Right renal pelvis (tissue), 4 donors: ENCODE data around the gene ZNF189. TPM values are rescaled to one million over a fixed set of nuclear protein-coding genes. Genes with fewer than 3 reads are reported as not detected.

Source experiments
- DNase-seq, 4 donors: peaks; one replicate each; pipeline ENCODE4 v3.0.0-alpha.2; 2013; ENCODE audit warnings: low read depth in 4 of 4, low spot score in 3 of 4, missing footprints in 1 of 4
- polyA plus RNA-seq, 4 donors: library from polyadenylated mRNA; unstranded; fragments of 120-200 nt; gene quantifications; one replicate each; pipeline ENCODE4 v1.2.1, GENCODE V29; 2013; ENCODE audit not compliant: insufficient read length in 4 of 4

ZNF189 gene
- polyA plus RNA-seq = 10 to 100 TPM; 39.1 to 49.7 (median 45.9) TPM

DNA sequence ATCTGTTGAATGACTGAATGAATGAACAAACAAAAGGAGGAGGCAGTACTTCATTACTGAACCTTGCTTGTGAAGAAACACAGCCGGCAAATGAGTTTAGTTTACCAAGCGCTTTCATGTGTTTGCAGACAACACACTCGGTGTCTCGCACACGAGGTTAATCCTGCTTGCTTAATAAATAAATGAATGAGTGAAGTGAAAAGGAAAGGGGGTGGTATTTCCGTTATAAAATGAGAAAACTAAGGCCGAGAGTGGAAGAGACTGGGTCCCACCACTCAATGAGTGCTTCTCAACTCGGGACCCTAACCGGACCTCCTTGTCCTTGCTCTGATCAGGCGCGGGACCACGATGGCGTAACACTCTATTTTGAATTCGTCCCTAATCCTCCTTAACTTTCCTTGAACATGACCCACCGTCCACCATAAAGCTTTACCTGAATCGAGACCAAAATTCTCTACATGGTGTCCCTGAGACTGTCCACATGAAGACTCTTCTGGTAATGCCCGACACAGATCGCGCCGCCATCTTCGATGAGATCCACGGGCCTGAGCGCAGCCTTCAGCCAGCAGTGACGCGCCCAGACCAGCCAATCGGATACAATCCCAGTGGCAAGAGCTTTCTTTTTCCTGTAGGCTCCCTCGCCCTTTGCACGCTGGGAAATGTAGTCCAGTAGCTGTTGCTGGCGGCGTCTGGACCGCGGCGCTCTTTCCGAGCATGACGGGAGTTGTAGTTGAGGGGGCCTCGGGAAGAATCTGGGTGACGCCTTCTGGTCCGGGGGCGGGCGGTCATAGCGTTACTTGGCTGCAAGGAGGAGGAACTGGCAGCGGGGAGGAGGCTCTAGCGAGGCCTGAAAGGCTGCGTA is at the start of gene ZNF189, which contains the start of gene MRPL50:
TSS of gene ZNF189 (plus strand) at position 784 of the 862 bp plus-strand sequence. CDS start 306 bp downstream, outside the sequence.
TSS of gene MRPL50 (minus strand) at position 551 of the 862 bp plus-strand sequence. CDS start at position 525, 26 bp downstream.
- peak; percentile 92 to 99 (median 97) for DNase-seq

DNA sequence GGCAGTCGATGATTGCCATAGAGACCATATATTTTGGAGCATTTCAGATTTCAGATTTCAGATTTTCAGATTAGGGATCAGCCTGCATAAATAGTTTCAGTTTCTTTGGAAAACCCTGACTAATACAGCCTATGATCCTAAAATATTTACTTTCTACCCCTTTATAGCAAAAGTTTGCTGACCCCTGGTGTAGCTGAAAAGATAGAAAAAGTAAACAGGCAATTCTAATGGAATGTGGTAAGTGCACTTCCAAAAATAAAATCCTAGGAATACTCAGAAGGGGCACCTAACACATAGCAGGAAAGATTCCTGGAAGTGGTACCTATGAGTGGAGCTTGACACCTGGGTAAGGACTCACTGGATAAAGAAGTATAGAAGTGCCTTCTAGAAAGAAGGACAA is 48.4 kb upstream of the ZNF189 start:
- DNase-seq = no peak

GRCh38 chr9:101352892-101353463 is 45.7 kb upstream of the ZNF189 start:
- DNase-seq = no peak

- DNase-seq = no peak
These were observed 45.0 kb upstream of the ZNF189 start for GRCh38 chr9:101353683-101354082.

DNA sequence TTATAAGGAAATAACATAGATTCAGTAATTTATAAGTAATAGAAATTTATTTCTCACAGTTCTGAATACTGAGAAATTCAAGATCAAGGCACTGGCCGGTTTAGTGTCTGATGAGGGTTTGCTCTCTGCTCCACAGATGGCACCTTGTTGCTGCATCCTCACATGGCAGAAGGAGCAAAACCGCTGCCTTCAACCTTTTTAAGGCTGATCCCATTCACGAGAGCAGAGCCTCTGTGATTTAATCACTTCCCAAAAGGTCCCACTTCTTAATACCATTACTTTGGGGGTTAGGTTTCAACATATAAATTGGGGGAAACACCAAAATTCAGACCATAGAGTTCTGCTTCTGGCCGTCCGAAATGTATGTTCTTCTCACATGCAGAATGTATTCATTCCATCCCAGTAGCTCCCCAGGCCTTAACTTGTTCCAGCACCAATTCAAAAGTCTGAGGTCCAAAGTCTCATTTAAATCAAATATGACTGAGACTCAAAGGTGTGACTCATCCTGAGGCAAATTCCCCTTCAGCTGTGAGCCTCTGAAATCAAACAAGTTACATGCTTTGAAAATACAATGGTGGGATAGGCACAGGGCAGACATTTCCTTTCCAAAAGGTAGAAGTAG is 44.4 kb upstream of the ZNF189 start:
- no peak for DNase-seq

DNA sequence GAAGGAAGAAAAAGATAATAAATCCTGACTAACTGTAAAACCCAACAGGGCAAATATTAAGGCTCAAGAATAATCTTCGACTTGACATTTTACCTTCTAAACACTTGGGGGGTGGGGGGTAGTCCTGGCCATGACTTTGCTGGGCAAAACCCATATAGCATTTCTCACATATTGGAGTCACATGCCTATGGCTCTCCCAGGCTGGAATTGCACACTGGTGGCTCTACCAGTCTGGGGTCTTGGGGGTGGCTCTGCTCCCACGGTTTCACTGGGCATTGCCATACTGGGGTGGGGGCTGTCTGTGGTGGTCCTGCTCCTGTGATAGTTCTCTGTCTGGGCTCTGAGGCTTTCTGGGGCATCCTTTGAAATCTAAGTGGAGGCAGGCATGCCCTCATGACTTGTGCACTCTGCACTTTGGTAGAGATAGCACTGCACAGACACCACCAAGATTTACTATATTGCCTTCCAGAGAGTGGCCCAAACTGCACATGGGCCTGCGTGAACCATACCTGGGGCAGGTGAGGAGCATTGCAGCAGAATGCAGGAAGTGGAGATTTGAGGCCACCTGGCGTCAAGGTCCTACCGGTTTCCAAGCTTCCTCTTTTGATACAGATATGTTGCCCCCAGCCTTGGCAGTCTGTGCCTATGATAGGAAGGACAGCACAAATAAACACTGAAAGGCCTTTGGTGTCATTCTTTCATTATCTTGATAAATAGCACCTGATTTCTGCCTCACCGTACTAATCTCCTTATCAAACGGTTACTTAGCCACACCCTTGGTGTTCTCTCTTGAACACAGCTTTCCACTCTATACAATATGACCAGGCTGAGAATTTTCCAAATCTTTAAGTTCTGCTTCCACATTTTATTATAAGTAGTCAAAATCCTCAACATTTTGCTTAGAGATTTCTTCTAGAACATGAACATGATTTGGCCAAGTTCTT is 43.6 kb upstream of the ZNF189 start:
- no peak for DNase-seq

DNA sequence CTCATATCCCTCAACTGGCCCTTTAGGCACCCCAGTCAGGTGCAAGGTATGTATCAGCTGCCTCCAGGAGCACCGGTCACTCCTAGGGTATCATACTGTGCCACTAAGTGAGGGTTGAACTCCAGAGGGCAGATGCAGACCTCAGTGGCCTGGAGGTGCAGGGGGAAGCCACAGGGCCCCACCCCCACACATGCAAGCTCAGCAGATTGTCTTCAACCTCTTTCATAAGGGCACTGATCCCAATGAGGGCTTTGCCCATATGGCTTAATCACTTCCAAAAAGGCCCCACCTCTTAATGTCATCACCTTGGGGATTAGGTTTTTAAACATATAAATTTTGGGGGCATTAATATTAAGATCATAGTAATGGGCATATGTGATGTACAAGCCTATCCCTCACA is 42.0 kb upstream of the ZNF189 start:
- no peak for DNase-seq

DNA sequence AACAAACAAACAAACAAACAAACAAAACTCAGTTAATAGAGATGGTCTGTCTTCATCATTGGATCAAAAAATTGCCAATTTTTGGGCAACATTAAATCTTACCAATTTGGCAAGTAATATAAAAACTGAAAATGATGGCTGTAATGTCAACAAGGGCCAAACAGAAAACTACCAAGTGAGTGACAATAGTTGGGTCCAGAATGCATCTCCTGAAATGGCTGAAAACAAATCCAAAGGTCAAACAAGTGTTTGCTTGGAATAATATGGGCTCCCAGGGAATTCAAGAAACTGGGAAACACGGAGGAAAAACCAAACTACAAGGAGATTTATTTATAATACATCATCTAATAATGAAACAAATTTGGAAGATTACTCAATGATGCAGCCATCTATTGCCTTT is 39.0 kb upstream of the ZNF189 start:
- DNase-seq = no peak

DNA sequence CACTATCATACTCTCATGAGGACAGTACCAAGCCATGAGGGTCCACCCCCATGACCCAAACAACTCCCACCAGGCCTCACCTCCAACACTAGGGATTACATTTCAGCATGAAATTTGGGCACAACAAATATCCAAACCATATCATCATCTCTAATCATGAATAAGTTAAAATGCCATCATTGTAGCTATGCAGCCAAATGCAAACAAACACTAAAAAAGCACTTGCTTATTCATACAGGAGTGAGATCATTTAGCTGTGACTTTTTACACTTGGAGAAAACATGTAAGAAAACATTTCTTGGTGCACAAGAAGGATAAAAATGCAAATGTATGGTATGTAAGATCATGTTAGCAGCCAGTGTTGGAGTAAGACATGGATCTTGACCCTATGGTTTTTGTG is 38.0 kb upstream of the ZNF189 start:
- no peak for DNase-seq

DNA sequence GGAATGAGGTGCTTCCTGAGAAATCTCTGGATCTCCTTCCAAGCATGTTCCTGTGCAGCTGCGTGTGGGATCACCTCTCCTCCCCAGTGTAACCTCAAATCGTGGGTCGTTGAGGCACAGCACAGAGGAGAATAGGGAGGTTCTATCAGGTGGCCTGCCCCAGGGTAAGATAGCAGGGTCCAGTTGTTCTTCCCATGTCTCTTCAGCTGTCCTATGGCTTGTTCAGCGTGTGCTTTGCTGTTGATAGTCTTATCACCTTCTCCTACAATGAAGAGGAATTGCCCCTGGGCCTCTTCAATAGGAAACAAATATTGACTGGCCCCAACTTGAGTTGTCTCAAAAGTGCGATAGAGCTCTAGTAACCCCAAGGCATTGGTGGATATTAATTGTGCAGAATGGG is 36.2 kb upstream of the ZNF189 start:
- no peak for DNase-seq

- DNase-seq = no peak
These were observed 33.5 kb upstream of the ZNF189 start for GRCh38 chr9:101365181-101365580.

DNA sequence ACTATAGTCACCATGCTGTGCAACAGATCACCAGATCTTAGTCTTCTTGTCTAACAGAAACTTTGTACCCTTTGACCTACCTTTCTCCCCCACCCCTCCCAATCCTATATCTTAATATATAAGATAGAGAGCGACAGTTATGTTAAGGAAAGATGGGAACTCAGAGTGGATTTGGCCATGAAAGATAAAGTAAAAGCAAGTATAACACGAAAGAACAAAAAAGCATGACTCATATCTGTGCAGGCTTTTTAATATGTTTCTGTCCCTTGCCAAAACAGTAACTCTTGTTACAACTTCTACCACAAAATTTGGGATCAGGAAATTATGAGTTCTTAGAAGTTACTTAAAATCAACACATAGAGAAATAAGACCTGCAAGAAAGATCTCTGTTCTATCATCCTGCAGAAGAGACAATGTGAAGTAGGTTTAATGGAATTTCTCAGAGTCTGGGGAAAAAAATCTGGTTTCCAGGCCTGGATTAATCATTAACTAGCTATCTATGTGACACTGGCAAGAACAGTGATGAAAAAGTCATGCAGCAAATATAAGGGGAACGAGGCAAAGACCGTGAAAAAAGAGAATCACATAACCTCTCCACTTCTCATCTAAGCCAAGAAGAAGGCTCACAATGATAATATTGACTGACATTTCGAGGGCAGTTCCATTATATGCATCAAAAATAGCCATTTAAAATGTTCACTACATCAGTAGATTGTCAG is 32.5 kb upstream of the ZNF189 start:
- DNase-seq = no peak

DNA sequence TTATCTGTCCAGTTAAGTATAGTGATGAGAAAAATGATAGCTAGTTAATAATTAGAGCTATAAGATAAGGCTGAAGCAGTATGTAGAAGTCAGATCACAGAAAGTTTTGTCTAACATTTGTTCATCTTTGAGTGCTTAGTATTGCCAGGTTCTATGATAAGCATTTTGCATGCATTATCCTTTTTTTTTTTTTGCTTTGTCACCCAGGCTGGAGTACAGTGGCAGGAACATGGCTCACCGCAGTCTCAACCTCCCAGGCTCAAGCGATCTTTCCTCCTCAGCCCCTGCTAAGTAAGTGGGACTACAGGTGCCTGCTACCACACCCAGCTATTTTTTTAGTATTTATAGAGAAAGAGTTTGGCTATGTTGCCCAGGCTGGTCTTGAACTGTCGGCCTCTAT is 31.3 kb upstream of the ZNF189 start:
- no peak for DNase-seq

DNA sequence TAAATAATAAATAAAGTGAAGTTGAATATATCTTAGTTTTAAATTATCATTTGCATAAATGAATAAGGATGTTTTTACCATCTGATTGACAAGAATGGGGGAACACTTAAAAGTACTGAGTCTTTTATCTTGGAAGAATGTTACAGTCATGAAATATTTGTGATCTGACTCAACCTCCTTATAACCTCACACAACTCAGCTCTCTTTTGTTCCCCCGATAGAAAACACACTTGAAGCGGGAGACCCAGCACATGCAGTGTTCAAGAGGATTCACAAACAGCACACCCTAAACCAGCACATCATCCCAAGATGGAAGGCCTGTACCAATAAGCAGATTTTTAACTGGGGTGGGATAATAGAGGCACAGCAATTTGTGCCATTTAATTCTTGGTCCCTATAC is 29.4 kb upstream of the ZNF189 start:
- DNase-seq = no peak

DNA sequence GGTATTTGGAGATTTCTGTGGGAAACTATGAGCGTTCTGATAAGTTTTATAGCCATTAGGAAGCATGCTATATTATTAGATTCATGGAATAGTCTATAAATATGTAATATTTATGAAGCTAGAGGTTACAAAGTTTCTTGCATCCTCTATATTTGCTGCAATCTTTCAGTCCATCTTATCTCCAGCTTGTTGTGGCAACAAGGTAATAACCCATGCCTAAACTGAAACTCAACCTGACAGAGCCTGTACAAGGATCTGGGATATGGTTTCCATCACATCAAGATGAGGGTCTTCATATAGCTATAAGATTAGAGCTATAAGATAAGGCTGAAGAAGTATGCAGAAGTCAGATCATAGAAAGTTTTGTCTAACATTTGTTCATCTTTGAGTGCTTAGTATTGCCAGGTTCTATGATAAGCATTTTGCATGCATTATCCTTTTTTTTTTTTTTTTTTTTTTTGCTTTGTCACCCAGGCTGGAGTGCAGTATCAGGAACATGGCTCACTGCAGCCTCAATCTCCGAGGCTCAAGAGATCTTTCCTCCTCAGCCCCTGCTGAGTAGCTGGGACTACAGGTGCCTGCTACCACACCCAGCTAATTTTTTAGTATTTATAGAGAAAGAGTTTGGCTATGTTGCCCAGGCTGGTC is 28.6 kb upstream of the ZNF189 start:
- no peak for DNase-seq

- DNase-seq = no peak
These were observed 26.8 kb upstream of the ZNF189 start for GRCh38 chr9:101371813-101372212.

DNA sequence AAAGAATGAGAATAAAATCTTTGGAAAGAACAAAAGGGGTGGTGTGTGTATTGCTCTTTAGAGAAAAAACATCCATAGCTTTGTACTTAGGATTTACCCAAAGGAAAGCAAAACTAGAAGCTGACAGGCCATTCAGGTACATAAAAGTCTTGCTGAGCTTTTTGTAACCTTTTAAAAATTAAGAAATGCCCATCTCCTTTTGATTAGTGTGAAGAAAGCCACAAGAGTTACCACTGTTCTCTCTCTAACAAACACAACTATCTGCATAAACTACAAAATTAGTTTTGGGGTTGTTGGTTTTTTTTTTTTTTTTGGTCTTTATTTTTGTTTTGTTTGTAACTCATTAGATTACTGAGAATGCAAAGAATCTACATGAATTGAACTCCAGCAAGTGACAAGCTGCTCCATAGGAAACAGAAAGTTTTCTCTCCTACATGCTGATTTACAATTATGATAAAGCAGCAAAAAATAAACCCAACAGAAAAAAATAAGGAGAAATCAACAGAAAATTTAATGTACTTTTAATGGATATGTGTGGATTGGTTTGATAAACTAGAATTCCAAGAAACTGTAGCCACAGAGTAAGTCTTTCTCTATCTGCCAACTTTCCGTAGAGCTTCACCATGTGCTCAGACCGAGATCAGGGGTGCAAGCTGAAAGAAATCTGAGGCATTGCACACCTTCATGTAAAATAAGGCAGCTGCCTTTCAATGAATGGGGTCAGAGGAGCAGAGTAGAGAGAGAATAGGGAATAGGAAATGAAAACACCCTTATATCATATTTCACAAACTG is 26.1 kb upstream of the ZNF189 start:
- DNase-seq = no peak

GRCh38 chr9:101375546-101375945 is 23.1 kb upstream of the ZNF189 start:
- DNase-seq = no peak
